ENCODE data around the gene CD81. TPM values are rescaled to one million over a fixed set of nuclear protein-coding genes. Genes with fewer than 3 reads are reported as not detected.

The CD81 gene
- total and polyA plus RNA-seq, 10 of the 15 experiments (the other 5 are each of a cell fraction or from before 2014, with no cell fraction given): 2.0 to 145 (median 57.2) TPM

GRCh38 chr11:2368178-2368850, 8.8 kb upstream of the CD81 start:
- no TSS peak for BruUV-seq (replicated peaks)
- WGBS (ENCODE audit: insufficient coverage, insufficient replicate concordance, low lambda C conversion rate, missing lambda C conversion rate): 46% methylated on average over 7 of the region's 7 CpGs

GRCh38 chr11:2368851-2369180, 8.3 kb upstream of the CD81 start:
- SMC1A ChIA-PET (ENCODE audit: uncharacterized antibody, unreplicated experiment): no interaction called here
- WGBS (ENCODE audit: insufficient coverage, insufficient replicate concordance, low lambda C conversion rate, missing lambda C conversion rate): 46% methylated on average over 10 of the region's 10 CpGs
- H3K9ac ChIP-seq (ENCODE audit: control insufficient read depth, insufficient read depth, low read length): no peak overlapping the region
- no peak overlapping the region for H3K4me2 ChIP-seq (ENCODE audit: control insufficient read depth, insufficient read depth)
- RAD21 ChIA-PET (ENCODE audit: unreplicated experiment): no interaction called here
- FAIRE-seq: no peak
- TF ChIP-seq KDM1A (IDR thresholded peaks at IDR 0.05; ENCODE audit: borderline replicate concordance): no peak
- no peak overlapping the region for H3K27ac ChIP-seq (ENCODE audit: control insufficient read depth, insufficient read depth)
- no TSS peak for BruUV-seq (replicated peaks)
- no peak overlapping the region for H2AFZ ChIP-seq (ENCODE audit: control insufficient read depth, low read depth, low read length)
- DNase-seq (ENCODE audit: low read depth, low spot score): no peak
- H3K9me3 ChIP-seq (replicated peaks; ENCODE audit: control insufficient read depth, insufficient read depth, low read length): no peaks in the 10 kb centered on the region
- H3K36me3 ChIP-seq (ENCODE audit: control insufficient read depth in 2 of 2, insufficient read depth in 2 of 2, low read length in 1 of 2): no peaks in the 10 kb centered on the region
- no peaks in the 10 kb centered on the region for H3K4me1 ChIP-seq (ENCODE audit: control insufficient read depth, insufficient read depth, low read length)
- no peaks in the 10 kb centered on the region for H4K20me1 ChIP-seq (ENCODE audit: control insufficient read depth, insufficient read depth)
- POLR2A ChIA-PET: no interaction called here
- no peak for ATAC-seq
- intact Hi-C loops (cut with micrococcal nuclease; ENCODE audit: unreplicated experiment): no loop called here
- no peaks in the 10 kb centered on the region for H3K79me2 ChIP-seq (ENCODE audit: control insufficient read depth, insufficient read depth, low read length)
- in situ Hi-C loops (cut with MboI): no loop called here
- H3K27me3 ChIP-seq (replicated peaks in 1 of 2; ENCODE audit: control insufficient read depth in 2 of 2, insufficient read depth in 2 of 2, low read length in 1 of 2): no peaks in the 10 kb centered on the region; a peak in 2 of 4 replicates
- CTCF ChIA-PET: no interaction called here
- no peak overlapping the region for H3K4me3 ChIP-seq

More at GRCh38 chr11:2368178-2368850, 8.8 kb upstream of the CD81 start:
- no peaks in the 10 kb centered on the region for H4K20me1 ChIP-seq (ENCODE audit: control insufficient read depth, insufficient read depth)
- H3K4me3 ChIP-seq: no peak overlapping the region
- no peaks in the 10 kb centered on the region for H3K9me3 ChIP-seq (replicated peaks; ENCODE audit: control insufficient read depth, insufficient read depth, low read length)
- TF ChIP-seq MEF2A (IDR thresholded peaks at IDR 0.05; ENCODE audit: insufficient read depth, low read depth, low read length): no peak
- no peak for TF ChIP-seq STAT3 (IDR thresholded peaks at IDR 0.05; ENCODE audit: low read depth, low read length)
- TF ChIP-seq TBL1XR1 (IDR thresholded peaks at IDR 0.05; ENCODE audit: low read depth, low read length): no peak
- no peak for TF ChIP-seq ATF3 (IDR thresholded peaks at IDR 0.05; ENCODE audit: borderline replicate concordance, extremely low read depth, low read depth, low read length)
- no peak for TF ChIP-seq GABPA (IDR thresholded peaks at IDR 0.05; ENCODE audit: low read depth)
- TF ChIP-seq WRNIP1 (IDR thresholded peaks at IDR 0.05; ENCODE audit: borderline replicate concordance, low read depth, low read length): no peak
- TF ChIP-seq KLF5 (IDR thresholded peaks at IDR 0.05; ENCODE audit: partially characterized antibody): no peak
- TF ChIP-seq BRCA1 (IDR thresholded peaks at IDR 0.05; ENCODE audit: low read depth, low read length): no peak
- H3K4me1 ChIP-seq (ENCODE audit: control insufficient read depth, insufficient read depth, low read length): no peaks in the 10 kb centered on the region
- in situ Hi-C loops (cut with MboI): no loop called here
- H3K27ac ChIP-seq (ENCODE audit: control insufficient read depth, insufficient read depth): no peak overlapping the region
- RAD21 ChIA-PET (ENCODE audit: unreplicated experiment): no interaction called here
- no peaks in the 10 kb centered on the region; a peak in 2 of 4 replicates for H3K27me3 ChIP-seq (replicated peaks in 1 of 2; ENCODE audit: control insufficient read depth in 2 of 2, insufficient read depth in 2 of 2, low read length in 1 of 2)
- H2AFZ ChIP-seq (ENCODE audit: control insufficient read depth, low read depth, low read length): no peak overlapping the region
- ATAC-seq (no peak), DNase-seq (ENCODE audit: low read depth, low spot score) (no peak), FAIRE-seq (no peak)
- intact Hi-C loops (cut with micrococcal nuclease; ENCODE audit: unreplicated experiment): no loop called here
- H3K36me3 ChIP-seq (ENCODE audit: control insufficient read depth in 2 of 2, insufficient read depth in 2 of 2, low read length in 1 of 2): no peaks in the 10 kb centered on the region
- no peaks in the 10 kb centered on the region for H3K79me2 ChIP-seq (ENCODE audit: control insufficient read depth, insufficient read depth, low read length)
- no peak overlapping the region for H3K9ac ChIP-seq (ENCODE audit: control insufficient read depth, insufficient read depth, low read length)
- SMC1A ChIA-PET (ENCODE audit: uncharacterized antibody, unreplicated experiment): no interaction called here
- CTCF ChIA-PET: no interaction called here
- POLR2A ChIA-PET: interaction anchor here (1.4 kb wide), 1 partner anchor 9 kb away, joined by 5 read pairs; the partner anchor contains the start of gene CD81
- no peak overlapping the region for H3K4me2 ChIP-seq (ENCODE audit: control insufficient read depth, insufficient read depth)

Measured in GM12878 (cell line).